Neuron (in vitro differentiated cells): ENCODE data around the gene OSBPL2.
A peak's percentile ranks its signal among the peaks of the same experiment; 100 is the strongest.

Experiments
- H2AFZ ChIP-seq: one replicate; pipeline ENCODE4 v1.6.1; 2013; ENCODE audit warnings: low read depth, mild to moderate bottlenecking, inconsistent platforms, low read length, moderate library complexity
- H3K27me3 ChIP-seq: one replicate; pipeline ENCODE4 v1.6.1; 2013; ENCODE audit warnings: low read length; ENCODE audit not compliant: insufficient read depth
- H3K36me3 ChIP-seq: one replicate; pipeline ENCODE4 v1.6.1; 2013; ENCODE audit warnings: low read length; ENCODE audit not compliant: insufficient read depth
- H3K4me1 ChIP-seq: one replicate; pipeline ENCODE4 v1.6.1; 2013; ENCODE audit warnings: low read length; ENCODE audit not compliant: insufficient read depth
- H3K4me3 ChIP-seq: 2 replicates; pipeline ENCODE4 v1.5.1; 2013; ENCODE audit warnings: mild to moderate bottlenecking, low read length, moderate library complexity
- H3K9me3 ChIP-seq: one replicate; pipeline ENCODE4 v1.6.1; 2013; ENCODE audit warnings: low read length

OSBPL2 gene

GRCh38 chr20:62304331-62305148, 66.2 kb downstream of the OSBPL2 start:
- peaks cover 50% of the 10 kb centered on the region for H3K36me3 ChIP-seq

GRCh38 chr20:62305149-62305764, 66.9 kb downstream of the OSBPL2 start:
- Histone ChIP-seq H3K36me3 (peaks cover 56% of the 10 kb centered on the region), H3K27me3 (no peaks in the 10 kb centered on the region), H3K4me1 (peaks cover 17% of the 10 kb centered on the region), H3K9me3 (no peaks in the 10 kb centered on the region), H2AFZ (no peak overlapping the region), H3K4me3 (no peak overlapping the region)

More at GRCh38 chr20:62304331-62305148, 66.2 kb downstream of the OSBPL2 start:
- H2AFZ ChIP-seq: no peak overlapping the region
- H3K4me1 ChIP-seq: peaks cover 17% of the 10 kb centered on the region
- no peaks in the 10 kb centered on the region for H3K27me3 ChIP-seq
- no peaks in the 10 kb centered on the region for H3K9me3 ChIP-seq
- peak overlapping the region; percentile 91 for H3K4me3 ChIP-seq

- no peak overlapping the region for H3K4me3 ChIP-seq
- H3K9me3 ChIP-seq: no peaks in the 10 kb centered on the region
- H3K36me3 ChIP-seq: peaks cover 57% of the 10 kb centered on the region
- H3K4me1 ChIP-seq: peaks cover 17% of the 10 kb centered on the region
- H2AFZ ChIP-seq: no peak overlapping the region
- no peaks in the 10 kb centered on the region for H3K27me3 ChIP-seq
Measured at GRCh38 chr20:62305765-62306413, 67.6 kb downstream of the OSBPL2 start.

GRCh38 chr20:62306414-62307187, 68.3 kb downstream of the OSBPL2 start:
- H3K9me3 ChIP-seq: no peaks in the 10 kb centered on the region
- no peak overlapping the region for H3K4me3 ChIP-seq
- no peaks in the 10 kb centered on the region for H3K27me3 ChIP-seq
- H3K36me3 ChIP-seq: peaks cover 63% of the 10 kb centered on the region
- H2AFZ ChIP-seq: no peak overlapping the region
- H3K4me1 ChIP-seq: peaks cover 17% of the 10 kb centered on the region

- no peaks in the 10 kb centered on the region for H3K9me3 ChIP-seq
- no peak overlapping the region for H2AFZ ChIP-seq
- peaks cover 72% of the 10 kb centered on the region for H3K36me3 ChIP-seq
- H3K4me1 ChIP-seq: peaks cover 15% of the 10 kb centered on the region
- H3K27me3 ChIP-seq: no peaks in the 10 kb centered on the region
- no peak overlapping the region for H3K4me3 ChIP-seq
Measured at GRCh38 chr20:62307226-62308101, 69.1 kb downstream of the OSBPL2 start.

- H3K36me3 ChIP-seq: peaks cover 77% of the 10 kb centered on the region
- no peak overlapping the region for H2AFZ ChIP-seq
- peaks cover 15% of the 10 kb centered on the region for H3K4me1 ChIP-seq
- H3K4me3 ChIP-seq: no peak overlapping the region
- H3K27me3 ChIP-seq: no peaks in the 10 kb centered on the region
- no peaks in the 10 kb centered on the region for H3K9me3 ChIP-seq
Measured at GRCh38 chr20:62308102-62308822, 69.9 kb downstream of the OSBPL2 start.

GRCh38 chr20:62309198-62309944, 71.0 kb downstream of the OSBPL2 start:
- H3K9me3 ChIP-seq: no peaks in the 10 kb centered on the region
- no peak overlapping the region for H3K4me3 ChIP-seq
- H3K4me1 ChIP-seq: peaks cover 5% of the 10 kb centered on the region
- H3K27me3 ChIP-seq: no peaks in the 10 kb centered on the region
- peaks cover 79% of the 10 kb centered on the region for H3K36me3 ChIP-seq
- H2AFZ ChIP-seq: no peak overlapping the region

GRCh38 chr20:62309947-62310756, 71.8 kb downstream of the OSBPL2 start:
- Histone ChIP-seq H2AFZ (no peak overlapping the region), H3K36me3 (peaks cover 79% of the 10 kb centered on the region), H3K27me3 (no peaks in the 10 kb centered on the region), H3K4me1 (no peaks in the 10 kb centered on the region), H3K9me3 (no peaks in the 10 kb centered on the region), H3K4me3 (no peak overlapping the region)

- Histone ChIP-seq H3K27me3 (no peaks in the 10 kb centered on the region), H3K36me3 (peaks cover 82% of the 10 kb centered on the region), H3K4me1 (no peaks in the 10 kb centered on the region), H3K4me3 (no peak overlapping the region), H3K9me3 (no peaks in the 10 kb centered on the region), H2AFZ (no peak overlapping the region)
Measured at GRCh38 chr20:62310757-62311121, 72.4 kb downstream of the OSBPL2 start.

GRCh38 chr20:62311150-62311549, 72.8 kb downstream of the OSBPL2 start:
- H3K27me3 ChIP-seq: no peaks in the 10 kb centered on the region
- no peak overlapping the region for H3K4me3 ChIP-seq
- peaks cover 82% of the 10 kb centered on the region for H3K36me3 ChIP-seq
- H2AFZ ChIP-seq: no peak overlapping the region
- H3K9me3 ChIP-seq: no peaks in the 10 kb centered on the region
- H3K4me1 ChIP-seq: no peaks in the 10 kb centered on the region
